Ovary (tissue), 9 donors: ENCODE measurements around the gene CFHR5. TPM values are rescaled to one million over a fixed set of nuclear protein-coding genes. Genes with fewer than 3 reads are reported as not detected.

Experiments used
- DNase-seq, 5 donors: peaks; one replicate each; pipeline ENCODE4 v3.0.0-alpha.2; 2019 to 2020
- H3K27ac ChIP-seq, 2 donors: fragments of 200-600 bp; one replicate each; pipeline versions ENCODE4 v1.5.1 to v1.8.0; 2019 to 2022
- H3K27me3 ChIP-seq: fragments of 200-600 bp; one replicate; pipeline ENCODE4 v1.8.0; 2022
- H3K36me3 ChIP-seq: fragments of 200-600 bp; sonication (generic); one replicate; pipeline ENCODE4 v1.5.1; 2019
- H3K4me1 ChIP-seq: one replicate; pipeline ENCODE4 v1.8.1; 2013; ENCODE audit warnings: mild to moderate bottlenecking, moderate library complexity; ENCODE audit not compliant: insufficient read depth
- H3K4me3 ChIP-seq: fragments of 200-600 bp; sonication (generic); one replicate; pipeline ENCODE4 v1.5.1; 2017
- H3K9me3 ChIP-seq, 2 donors: fragments of 200-600 bp in 1 of 2; sonication (generic) in 1 of 2; one replicate each; pipeline versions ENCODE4 v1.5.1 to v1.8.1; 2013 to 2019; ENCODE audit warnings: mild to moderate bottlenecking in 1 of 2, moderate library complexity in 1 of 2
- EP300 ChIP-seq: sonication (generic); formaldehyde crosslinking; IDR thresholded peaks from one replicate; pipeline ENCODE4 v1.6.1; 2017; ENCODE audit warnings: antibody characterized with exemption
- POLR2A ChIP-seq: fragments of 450-650 bp; IDR thresholded peaks from one replicate; pipeline ENCODE4 v1.6.1; 2017; ENCODE audit warnings: antibody characterized with exemption, mild to moderate bottlenecking, moderate library complexity
- WGBS, 3 donors: extraction: QIAGEN DNeasy Blood & Tissue Kit in 1 of 3; methylation state at CpG; one replicate each; pipeline versions ENCODE4 v1.1.5 to v1.1.7; 2013 to 2017; 5-methylcytosine and 5-hydroxymethylcytosine counted together
- intact Hi-C, 4 donors: fragments of 100-400 bp; cut with DNase I; formaldehyde crosslinking; loops; one replicate each; pipeline versions ENCODE4 v1.11.0 to v1.15.1; 2022 to 2023
- polyA plus RNA-seq, 2 donors: library from polyadenylated mRNA; stranded (reverse); fragments of 200-250 nt in 1 of 2; fragments of 350-450 nt in 1 of 2; fragmentation: Illumina TruSeq in 1 of 2; extraction: RNeasy Lipid Tissue Mini Kit (QIAGEN cat#74804) in 1 of 2; gene quantifications; one replicate each; pipeline ENCODE4 v1.2.3, GENCODE V29; 2013 to 2014
- small RNA-seq: library from RNA; depleted of rRNA; stranded (forward); fragments of <200 nt; gene quantifications from one replicate; pipeline ENCODE3, GENCODE V24; 2016
- total RNA-seq, 7 donors: library from RNA; depleted of rRNA in 2 of 7; stranded (reverse); fragments of >200 nt in 2 of 7; fragmentation: NEBNext Ultra II Directional in 3 of 7; extraction: Animal tissue kit (Norgen Biotek cat#: 25700) in 3 of 7; gene quantifications; one replicate each; pipeline versions ENCODE4 v1.1.0 to v1.2.4, GENCODE V29; 2016 to 2023
- TF ChIP-seq, protein P1 (sequence below), 3 donors: fragments of 450-650 bp in 2 of 3; fragments of 200-600 bp in 1 of 3; IDR thresholded peaks; one replicate each; pipeline versions ENCODE4 v1.5.1 to v1.8.0; 2016 to 2022; ENCODE audit warnings: antibody characterized with exemption in 3 of 3, mild to moderate bottlenecking in 1 of 3
- donor health status: DM: no; HTN: no; CAD: no; lungs with moderate emphysema.
- donor health status: DM: no; HTN: no; CAD: no.
- donor health status: Bipolar disorder and iron deficiency.
- donor health status: DM: yes; HTN: yes; CAD: no.
- donor health status: DM: no; HTN: no; CAD: no.
- donor health status: DM: yes; HTN: yes; CAD: no.

CFHR5 gene
- total and polyA plus RNA-seq, 9 donors, result 0.10 TPM; not detected in 8

DNA sequence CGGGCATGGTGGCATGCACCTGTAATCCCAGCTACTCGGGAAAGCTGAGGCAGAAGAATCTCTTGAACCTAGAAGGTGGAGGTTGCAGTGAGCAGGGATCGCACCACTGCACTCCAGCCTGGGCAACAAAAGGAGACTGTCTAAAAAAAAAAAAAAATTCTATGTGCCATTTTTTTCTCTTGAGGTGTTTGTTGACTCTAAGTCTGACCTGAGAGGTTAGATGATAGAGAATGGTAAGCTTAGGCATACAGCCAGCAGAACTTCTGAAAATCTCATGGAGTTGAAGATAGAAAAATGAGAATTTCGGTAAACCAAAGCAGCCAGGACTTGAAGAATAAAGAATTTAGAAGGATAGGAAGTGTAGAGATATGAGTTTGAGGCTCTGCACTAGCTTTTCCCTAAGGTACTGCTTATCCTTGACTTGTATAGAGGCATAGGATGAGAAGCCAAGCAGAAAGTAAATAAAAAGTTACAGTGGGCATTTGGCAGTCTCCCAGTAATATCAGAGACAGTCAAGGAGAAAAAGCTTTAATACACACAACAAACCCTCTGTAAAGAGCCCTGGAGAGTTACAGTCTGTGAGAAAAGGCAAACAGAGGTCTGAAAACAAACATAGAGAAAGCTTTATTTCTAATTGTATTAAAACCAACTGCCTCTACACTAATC lies 65.5 kb downstream of the CFHR5 start:
- no peak overlapping the region for H3K4me3 ChIP-seq
- TF ChIP-seq POLR2A, result no peak
- TF ChIP-seq EP300, result no peak
- TF ChIP-seq, protein P1, sequence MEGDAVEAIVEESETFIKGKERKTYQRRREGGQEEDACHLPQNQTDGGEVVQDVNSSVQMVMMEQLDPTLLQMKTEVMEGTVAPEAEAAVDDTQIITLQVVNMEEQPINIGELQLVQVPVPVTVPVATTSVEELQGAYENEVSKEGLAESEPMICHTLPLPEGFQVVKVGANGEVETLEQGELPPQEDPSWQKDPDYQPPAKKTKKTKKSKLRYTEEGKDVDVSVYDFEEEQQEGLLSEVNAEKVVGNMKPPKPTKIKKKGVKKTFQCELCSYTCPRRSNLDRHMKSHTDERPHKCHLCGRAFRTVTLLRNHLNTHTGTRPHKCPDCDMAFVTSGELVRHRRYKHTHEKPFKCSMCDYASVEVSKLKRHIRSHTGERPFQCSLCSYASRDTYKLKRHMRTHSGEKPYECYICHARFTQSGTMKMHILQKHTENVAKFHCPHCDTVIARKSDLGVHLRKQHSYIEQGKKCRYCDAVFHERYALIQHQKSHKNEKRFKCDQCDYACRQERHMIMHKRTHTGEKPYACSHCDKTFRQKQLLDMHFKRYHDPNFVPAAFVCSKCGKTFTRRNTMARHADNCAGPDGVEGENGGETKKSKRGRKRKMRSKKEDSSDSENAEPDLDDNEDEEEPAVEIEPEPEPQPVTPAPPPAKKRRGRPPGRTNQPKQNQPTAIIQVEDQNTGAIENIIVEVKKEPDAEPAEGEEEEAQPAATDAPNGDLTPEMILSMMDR (IDR thresholded peaks at IDR 0.05), result no peak
- DNase-seq, result no peak
- no peaks in the 10 kb centered on the region for H3K4me1 ChIP-seq
- H3K27ac ChIP-seq, result no peak overlapping the region
- no peaks in the 10 kb centered on the region for H3K36me3 ChIP-seq
- 79 to 94% (median 89%) methylated on average over 4 of the region's 4 CpGs for WGBS, 3 donors
- no peaks in the 10 kb centered on the region for H3K27me3 ChIP-seq
- intact Hi-C loops, result no loop called here
- no peaks in the 10 kb centered on the region for H3K9me3 ChIP-seq

DNA sequence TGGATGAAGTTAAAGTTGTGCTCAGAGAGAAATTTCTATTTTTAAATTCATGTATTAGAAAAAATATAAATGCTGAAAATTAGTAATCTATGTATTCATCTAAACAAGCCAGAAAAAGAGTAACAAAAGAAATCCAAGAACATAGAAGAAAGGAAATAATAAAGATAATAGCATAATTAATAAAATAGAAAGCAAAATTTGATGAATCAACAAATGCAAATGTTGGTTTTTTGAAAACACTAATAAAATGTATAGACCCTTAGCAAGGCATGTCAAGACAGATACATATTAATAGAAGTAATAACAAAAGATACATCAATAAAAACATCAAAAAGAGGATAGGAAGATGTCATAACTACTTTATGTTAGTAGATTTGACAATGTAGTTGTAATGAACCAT lies 71.7 kb downstream of the CFHR5 start:
- no peak overlapping the region for H3K4me3 ChIP-seq
- H3K27ac ChIP-seq, result no peak overlapping the region
- TF ChIP-seq, protein P1 (IDR thresholded peaks at IDR 0.05), result no peak
- TF ChIP-seq EP300, result no peak
- TF ChIP-seq POLR2A, result no peak
- no peaks in the 10 kb centered on the region for H3K9me3 ChIP-seq
- no peaks in the 10 kb centered on the region for H3K36me3 ChIP-seq
- no peaks in the 10 kb centered on the region for H3K27me3 ChIP-seq
- no peak for DNase-seq
- intact Hi-C loops, result no loop called here
- no peaks in the 10 kb centered on the region for H3K4me1 ChIP-seq

Small RNA genes within 50 kb of the gene (small RNA-seq; reads per million reads assigned to genes)
- not detected for gene AL139418.1

Other genes starting within 250 kb of the CFHR5 start
- 1 to 10 TPM in 1 of 7 donors, under 1 TPM in 6; 0.11 to 1.0 (median 0.56) TPM for gene CFHR3, start 202.7 kb upstream of the CFHR5 start, total RNA-seq
- gene CFHR3, start 202.7 kb upstream of the CFHR5 start, polyA plus RNA-seq, result under 1 TPM; 0.24 to 0.25 TPM
- under 1 TPM in 4 of 7 donors, not detected in 3; 0.30 to 0.87 (median 0.78) TPM for gene CFHR1, start 157.8 kb upstream of the CFHR5 start, total RNA-seq
- 1 to 10 TPM; 1.3 to 1.5 TPM for gene CFHR1, start 157.8 kb upstream of the CFHR5 start, polyA plus RNA-seq
- not detected for gene CFHR4, start 89.5 kb upstream of the CFHR5 start, total RNA-seq
- gene CFHR4, start 89.5 kb upstream of the CFHR5 start, polyA plus RNA-seq, result not detected
- gene CFHR2, start 33.8 kb upstream of the CFHR5 start, total RNA-seq, result under 1 TPM in 1 of 7 donors, not detected in 6; 0.38 TPM
- gene CFHR2, start 33.8 kb upstream of the CFHR5 start, polyA plus RNA-seq, result under 1 TPM in 1 of 2 donors, not detected in 1; 0.25 TPM
- not detected for gene F13B, start 89.7 kb downstream of the CFHR5 start, total RNA-seq
- not detected for gene F13B, start 89.7 kb downstream of the CFHR5 start, polyA plus RNA-seq
- under 1 TPM; 0.10 to 0.89 (median 0.33) TPM for gene ASPM, start 169.1 kb downstream of the CFHR5 start, total RNA-seq
- under 1 TPM; 0.31 to 0.75 TPM for gene ASPM, start 169.1 kb downstream of the CFHR5 start, polyA plus RNA-seq
- 10 to 100 TPM; 11.4 to 21.5 (median 15.2) TPM for gene ZBTB41, start 223.7 kb downstream of the CFHR5 start, total RNA-seq
- gene ZBTB41, start 223.7 kb downstream of the CFHR5 start, polyA plus RNA-seq, result 1 to 10 TPM; 4.9 to 5.6 TPM